ENCODE results near the gene LGI1. TPM values are rescaled to one million over a fixed set of nuclear protein-coding genes. Genes with fewer than 3 reads are reported as not detected.

The LGI1 gene
- polyA plus RNA-seq, 1 donor from 2014 or later: 2.1 TPM

DNA sequence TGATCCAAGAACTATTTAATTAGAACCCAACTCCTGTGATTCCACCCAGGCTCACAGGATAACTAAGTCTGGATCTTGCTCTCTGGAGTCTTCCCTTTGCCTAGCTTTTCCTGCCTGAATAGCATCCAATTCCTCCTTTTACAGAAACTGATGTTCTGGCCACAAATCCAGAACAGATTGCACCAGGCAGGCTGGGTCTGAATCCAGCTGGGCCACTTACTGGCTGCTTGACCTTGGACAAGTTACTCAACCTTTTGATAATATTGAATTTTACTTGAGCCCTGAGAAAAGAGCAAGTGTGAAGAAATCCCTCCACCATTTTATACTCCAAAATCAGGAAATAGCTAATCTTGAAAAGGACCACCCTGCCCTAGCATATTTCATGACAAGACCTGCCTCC lies 80.5 kb downstream of the LGI1 start:
- H2AFZ ChIP-seq (ENCODE audit: low read depth, low read length): no peak overlapping the region
- H3K27ac ChIP-seq (ENCODE audit: low read length): no peak overlapping the region
- H3K4me2 ChIP-seq (ENCODE audit: low read length): no peak overlapping the region
- no peaks in the 10 kb centered on the region for H4K20me1 ChIP-seq (ENCODE audit: insufficient read depth)
- no peaks in the 10 kb centered on the region for H3F3A ChIP-seq (ENCODE audit: insufficient read depth, low read length, poor library complexity, severe bottlenecking)
- no peaks in the 10 kb centered on the region for H3K36me3 ChIP-seq (ENCODE audit: insufficient read depth, low read length)
- no peak overlapping the region for H3K4me3 ChIP-seq (ENCODE audit: low read length)
- TF ChIP-seq EZH2 (IDR thresholded peaks at IDR 0.05; ENCODE audit: borderline replicate concordance, insufficient read depth, low read length, poor library complexity, severe bottlenecking): no peak
- no peak for TF ChIP-seq RAD21 (conservative IDR thresholded peaks at IDR 0.05)
- TF ChIP-seq TAF1 (IDR thresholded peaks at IDR 0.05; ENCODE audit: low read depth): no peak
- no peak for TF ChIP-seq MXI1 (conservative IDR thresholded peaks at IDR 0.05; ENCODE audit: poor library complexity, severe bottlenecking)
- TF ChIP-seq EP300 (conservative IDR thresholded peaks at IDR 0.05; ENCODE audit: poor library complexity, severe bottlenecking): no peak
- TF ChIP-seq, protein P1, sequence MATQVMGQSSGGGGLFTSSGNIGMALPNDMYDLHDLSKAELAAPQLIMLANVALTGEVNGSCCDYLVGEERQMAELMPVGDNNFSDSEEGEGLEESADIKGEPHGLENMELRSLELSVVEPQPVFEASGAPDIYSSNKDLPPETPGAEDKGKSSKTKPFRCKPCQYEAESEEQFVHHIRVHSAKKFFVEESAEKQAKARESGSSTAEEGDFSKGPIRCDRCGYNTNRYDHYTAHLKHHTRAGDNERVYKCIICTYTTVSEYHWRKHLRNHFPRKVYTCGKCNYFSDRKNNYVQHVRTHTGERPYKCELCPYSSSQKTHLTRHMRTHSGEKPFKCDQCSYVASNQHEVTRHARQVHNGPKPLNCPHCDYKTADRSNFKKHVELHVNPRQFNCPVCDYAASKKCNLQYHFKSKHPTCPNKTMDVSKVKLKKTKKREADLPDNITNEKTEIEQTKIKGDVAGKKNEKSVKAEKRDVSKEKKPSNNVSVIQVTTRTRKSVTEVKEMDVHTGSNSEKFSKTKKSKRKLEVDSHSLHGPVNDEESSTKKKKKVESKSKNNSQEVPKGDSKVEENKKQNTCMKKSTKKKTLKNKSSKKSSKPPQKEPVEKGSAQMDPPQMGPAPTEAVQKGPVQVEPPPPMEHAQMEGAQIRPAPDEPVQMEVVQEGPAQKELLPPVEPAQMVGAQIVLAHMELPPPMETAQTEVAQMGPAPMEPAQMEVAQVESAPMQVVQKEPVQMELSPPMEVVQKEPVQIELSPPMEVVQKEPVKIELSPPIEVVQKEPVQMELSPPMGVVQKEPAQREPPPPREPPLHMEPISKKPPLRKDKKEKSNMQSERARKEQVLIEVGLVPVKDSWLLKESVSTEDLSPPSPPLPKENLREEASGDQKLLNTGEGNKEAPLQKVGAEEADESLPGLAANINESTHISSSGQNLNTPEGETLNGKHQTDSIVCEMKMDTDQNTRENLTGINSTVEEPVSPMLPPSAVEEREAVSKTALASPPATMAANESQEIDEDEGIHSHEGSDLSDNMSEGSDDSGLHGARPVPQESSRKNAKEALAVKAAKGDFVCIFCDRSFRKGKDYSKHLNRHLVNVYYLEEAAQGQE (IDR thresholded peaks at IDR 0.05; ENCODE audit: borderline replicate concordance): no peak
- no peak for TF ChIP-seq SMC3 (conservative IDR thresholded peaks at IDR 0.05; ENCODE audit: poor library complexity)
- peaks cover 3% of the 10 kb centered on the region for H3K9me3 ChIP-seq (ENCODE audit: low read length)
- H3K9ac ChIP-seq (ENCODE audit: low read length): no peak overlapping the region
- no peaks in the 10 kb centered on the region for H3K79me2 ChIP-seq (replicated peaks; ENCODE audit: insufficient read depth, low read length)
- no peaks in the 10 kb centered on the region for H3K27me3 ChIP-seq (ENCODE audit: insufficient read depth, low read depth, low read length)
- H3K9me2 ChIP-seq (ENCODE audit: insufficient read depth, low read length): no peaks in the 10 kb centered on the region

DNA sequence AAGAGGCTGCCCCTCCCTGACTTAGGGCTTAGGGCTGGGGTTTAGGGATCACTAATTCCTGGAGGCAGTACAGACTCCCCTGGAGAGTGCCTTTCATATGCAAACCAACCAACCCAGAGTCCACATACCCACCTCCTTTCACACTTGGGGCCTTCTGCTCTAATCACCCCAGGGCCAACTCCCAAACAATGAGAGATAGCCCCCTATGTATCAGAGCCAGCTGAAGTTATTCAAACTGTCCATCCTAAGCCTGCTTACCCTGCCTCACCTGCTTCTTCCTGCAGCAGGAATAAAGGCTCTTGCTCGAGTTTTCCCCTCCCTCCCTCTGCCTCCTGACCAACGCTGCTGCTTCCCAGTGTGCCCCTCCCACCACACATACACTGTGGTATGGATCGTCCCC lies 84.2 kb downstream of the LGI1 start:
- Histone ChIP-seq H3K36me3 (ENCODE audit: insufficient read depth, low read length) (no peaks in the 10 kb centered on the region), H4K20me1 (ENCODE audit: insufficient read depth) (no peaks in the 10 kb centered on the region), H3F3A (ENCODE audit: insufficient read depth, low read length, poor library complexity, severe bottlenecking) (no peaks in the 10 kb centered on the region), H2AFZ (ENCODE audit: low read depth, low read length) (no peak overlapping the region), H3K9me2 (ENCODE audit: insufficient read depth, low read length) (no peaks in the 10 kb centered on the region), H3K27ac (ENCODE audit: low read length) (no peak overlapping the region), H3K27me3 (ENCODE audit: insufficient read depth, low read depth, low read length) (no peaks in the 10 kb centered on the region), H3K9ac (ENCODE audit: low read length) (no peak overlapping the region), H3K4me3 (ENCODE audit: low read length) (no peak overlapping the region), H3K9me3 (ENCODE audit: low read length) (no peaks in the 10 kb centered on the region), H3K79me2 (replicated peaks; ENCODE audit: insufficient read depth, low read length) (no peaks in the 10 kb centered on the region), H3K4me2 (ENCODE audit: low read length) (no peak overlapping the region)
- TF ChIP-seq MXI1 (conservative IDR thresholded peaks at IDR 0.05; ENCODE audit: poor library complexity, severe bottlenecking): no peak
- TF ChIP-seq, protein P2, sequence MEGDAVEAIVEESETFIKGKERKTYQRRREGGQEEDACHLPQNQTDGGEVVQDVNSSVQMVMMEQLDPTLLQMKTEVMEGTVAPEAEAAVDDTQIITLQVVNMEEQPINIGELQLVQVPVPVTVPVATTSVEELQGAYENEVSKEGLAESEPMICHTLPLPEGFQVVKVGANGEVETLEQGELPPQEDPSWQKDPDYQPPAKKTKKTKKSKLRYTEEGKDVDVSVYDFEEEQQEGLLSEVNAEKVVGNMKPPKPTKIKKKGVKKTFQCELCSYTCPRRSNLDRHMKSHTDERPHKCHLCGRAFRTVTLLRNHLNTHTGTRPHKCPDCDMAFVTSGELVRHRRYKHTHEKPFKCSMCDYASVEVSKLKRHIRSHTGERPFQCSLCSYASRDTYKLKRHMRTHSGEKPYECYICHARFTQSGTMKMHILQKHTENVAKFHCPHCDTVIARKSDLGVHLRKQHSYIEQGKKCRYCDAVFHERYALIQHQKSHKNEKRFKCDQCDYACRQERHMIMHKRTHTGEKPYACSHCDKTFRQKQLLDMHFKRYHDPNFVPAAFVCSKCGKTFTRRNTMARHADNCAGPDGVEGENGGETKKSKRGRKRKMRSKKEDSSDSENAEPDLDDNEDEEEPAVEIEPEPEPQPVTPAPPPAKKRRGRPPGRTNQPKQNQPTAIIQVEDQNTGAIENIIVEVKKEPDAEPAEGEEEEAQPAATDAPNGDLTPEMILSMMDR (IDR thresholded peaks at IDR 0.05; ENCODE audit: poor library complexity, severe bottlenecking): no peak
- TF ChIP-seq, protein P1 (IDR thresholded peaks at IDR 0.05; ENCODE audit: borderline replicate concordance): no peak
- no peak for TF ChIP-seq SMC3 (conservative IDR thresholded peaks at IDR 0.05; ENCODE audit: poor library complexity)
- TF ChIP-seq TAF1 (IDR thresholded peaks at IDR 0.05; ENCODE audit: low read depth): no peak
